PC-9 (cell line): Measurements from ENCODE around the gene VSIG2. TPM values are rescaled to one million over a fixed set of nuclear protein-coding genes. Genes with fewer than 3 reads are reported as not detected.
A peak's percentile ranks its signal among the peaks of the same experiment; 100 is the strongest.

Experiments used
- BruUV-seq: library from RNA; stranded (reverse); fragments of 400-500 nt; replicated peaks from 2 replicates; lab custom pipeline; 2021; lab: Mats Ljungman, UMichigan
- CTCF ChIA-PET: fragments of 300-600 bp; sonication (Branson Sonifier 250); formaldehyde crosslinking; loops from one replicate; lab custom pipeline; 2022; ENCODE audit warnings: antibody characterized with exemption; lab: Charles Lee
- POLR2A ChIA-PET: fragments of 300-600 bp; sonication (Branson Sonifier 250); formaldehyde crosslinking; loops from one replicate; lab custom pipeline; 2022; ENCODE audit warnings: antibody characterized with exemption; ENCODE audit not compliant: unreplicated experiment; lab: Charles Lee
- DNase-seq, 2 experiments: peaks; one replicate each; pipeline versions ENCODE4 v3.0.0 to v3.0.0-alpha.2; 2015 to 2022; ENCODE audit warnings: mixed read lengths in 1 of 2
- H2AFZ ChIP-seq: fragments of 200-600 bp; sonication (generic); 2 replicates; pipeline ENCODE4 v1.8.1; 2017; ENCODE audit warnings: antibody characterized with exemption
- H3F3A ChIP-seq: fragments of 200-600 bp; sonication (generic); 2 replicates; pipeline ENCODE4 v1.8.1; 2017; ENCODE audit warnings: antibody characterized with exemption, mild to moderate bottlenecking, low read depth; ENCODE audit not compliant: insufficient read depth
- H3K27ac ChIP-seq: fragments of 200-600 bp; sonication (generic); 2 replicates; pipeline ENCODE4 v1.6.1; 2016; ENCODE audit warnings: mixed run types
- H3K27me3 ChIP-seq: fragments of 200-600 bp; sonication (generic); 2 replicates; pipeline ENCODE4 v1.6.1; 2016; ENCODE audit warnings: low read depth, mixed run types; ENCODE audit not compliant: insufficient read depth
- H3K36me3 ChIP-seq: fragments of 200-600 bp; sonication (generic); 2 replicates; pipeline ENCODE4 v1.6.1; 2016; ENCODE audit warnings: low read depth, mixed run types
- H3K4me1 ChIP-seq: fragments of 200-600 bp; sonication (generic); replicated peaks from 2 replicates; pipeline ENCODE4 v1.6.1; 2016; ENCODE audit warnings: mixed run types; ENCODE audit not compliant: insufficient read depth
- H3K4me2 ChIP-seq: fragments of 200-600 bp; sonication (generic); 2 replicates; pipeline ENCODE4 v1.6.1; 2017; ENCODE audit warnings: mixed run types
- H3K4me3 ChIP-seq: fragments of 200-600 bp; sonication (generic); 2 replicates; pipeline ENCODE4 v1.6.1; 2016; ENCODE audit warnings: mixed run types
- H3K79me2 ChIP-seq: fragments of 200-600 bp; sonication (generic); 2 replicates; pipeline ENCODE4 v1.6.1; 2017; ENCODE audit warnings: low read depth, mixed run types
- H3K9me2 ChIP-seq: fragments of 200-600 bp; sonication (generic); 2 replicates; pipeline ENCODE4 v1.8.1; 2017; ENCODE audit warnings: mild to moderate bottlenecking; ENCODE audit not compliant: insufficient read depth
- H3K9me3 ChIP-seq: fragments of 200-600 bp; sonication (generic); 2 replicates; pipeline ENCODE4 v1.8.1; 2016; ENCODE audit warnings: low read depth; ENCODE audit not compliant: insufficient read depth
- H4K20me1 ChIP-seq: fragments of 200-600 bp; sonication (generic); 2 replicates; pipeline ENCODE4 v1.8.1; 2017; ENCODE audit not compliant: insufficient read depth
- CTCF ChIP-seq: fragments of 200-600 bp; sonication (generic); conservative IDR thresholded peaks from 2 replicates; pipeline ENCODE4 v1.6.1; 2017; ENCODE audit warnings: mixed run types, antibody characterized with exemption, mild to moderate bottlenecking, moderate library complexity
- EZH2 ChIP-seq: fragments of 200-600 bp; sonication (generic); IDR thresholded peaks from 2 replicates; pipeline ENCODE4 v1.8.0; 2017; ENCODE audit warnings: antibody characterized with exemption, low read depth
- intact Hi-C: fragments of 100-400 bp; cut with micrococcal nuclease; formaldehyde crosslinking; loops from one replicate; pipeline ENCODE4 v1.10.0; 2022; ENCODE audit not compliant: unreplicated experiment
- total RNA-seq: library from RNA; stranded (reverse); gene quantifications from 2 replicates; pipeline ENCODE4 v1.2.3, GENCODE V29; 2021

The VSIG2 gene
- total RNA-seq, 1 experiment from 2014 or later: 12.4 TPM

GRCh38 chr11:124739479-124740276 is 12.4 kb downstream of the VSIG2 start, which contains the start of gene NRGN:
TSS of gene NRGN (plus strand) at chr11:124739942. CDS start at chr11:124740085, 143 bp downstream.
- no peaks in the 10 kb centered on the region for H4K20me1 ChIP-seq
- H3K4me1 ChIP-seq: peaks cover 3% of the 10 kb centered on the region; the same call in 1 of the 2 replicates
- H3K4me3 ChIP-seq: peak within 1 kb of the TSS; percentile 73
- intact Hi-C loops: loop anchor here (10.0 kb wide), 1 partner anchor 55 kb away; no protein-coding TSS in a partner anchor
- H3K79me2 ChIP-seq: no peaks in the 10 kb centered on the region
- H3K4me2 ChIP-seq: peak within 1 kb of the TSS; percentile 99
- H3K9me3 ChIP-seq: no peaks in the 10 kb centered on the region
- BruUV-seq: no TSS peak
- DNase-seq: peak; percentile 76 to 89
- no peaks in the 10 kb centered on the region for H3K9me2 ChIP-seq
- POLR2A ChIA-PET: interaction anchor here (1.0 kb wide), 1 partner anchor 13 kb away, joined by 4 read pairs; no protein-coding TSS in a partner anchor
- no peaks in the 10 kb centered on the region for H3K36me3 ChIP-seq
- H3K27ac ChIP-seq: no peak within 1 kb of the TSS
- H3F3A ChIP-seq: peaks cover 13% of the 10 kb centered on the region; the same call in 1 of the 2 replicates
- peak within 1 kb of the TSS; percentile 85 for H2AFZ ChIP-seq
- TF ChIP-seq EZH2 (no peak), CTCF (no peak)
- CTCF ChIA-PET: no interaction called here
- no peaks in the 10 kb centered on the region; the same call in 1 of the 2 replicates for H3K27me3 ChIP-seq

GRCh38 chr11:124738713-124739478 is 13.2 kb downstream of the VSIG2 start:
- Histone ChIP-seq H3K4me1 (peaks cover 3% of the 10 kb centered on the region; the same call in 1 of the 2 replicates), H3K9me3 (no peaks in the 10 kb centered on the region), H3K36me3 (no peaks in the 10 kb centered on the region), H3K27ac (no peak overlapping the region), H3K4me3 (peak overlapping the region; percentile 73; the same call in 1 of the 2 replicates), H3K9me2 (no peaks in the 10 kb centered on the region), H3K27me3 (no peaks in the 10 kb centered on the region; the same call in 1 of the 2 replicates), H3F3A (peaks cover 13% of the 10 kb centered on the region; the same call in 1 of the 2 replicates), H4K20me1 (no peaks in the 10 kb centered on the region), H2AFZ (peak overlapping the region; percentile 76; the same call in 1 of the 2 replicates), H3K79me2 (no peaks in the 10 kb centered on the region), H3K4me2 (peak overlapping the region; percentile 99)
- no peak for TF ChIP-seq CTCF
- TF ChIP-seq EZH2: no peak
- BruUV-seq: no TSS peak
- intact Hi-C loops: no loop called here
- POLR2A ChIA-PET: interaction anchor here (1.0 kb wide), 1 partner anchor 14 kb away, joined by 4 read pairs; no protein-coding TSS in a partner anchor
- no peak for DNase-seq
- CTCF ChIA-PET: no interaction called here

GRCh38 chr11:124737638-124738305 is 14.3 kb downstream of the VSIG2 start:
- Histone ChIP-seq H3K79me2 (no peaks in the 10 kb centered on the region), H3K4me2 (no peak overlapping the region), H3K36me3 (no peaks in the 10 kb centered on the region), H2AFZ (no peak overlapping the region), H4K20me1 (no peaks in the 10 kb centered on the region), H3K4me3 (no peak overlapping the region), H3K27ac (no peak overlapping the region), H3K9me2 (no peaks in the 10 kb centered on the region), H3K27me3 (no peaks in the 10 kb centered on the region; the same call in 1 of the 2 replicates), H3K9me3 (no peaks in the 10 kb centered on the region), H3K4me1 (peaks cover 3% of the 10 kb centered on the region; the same call in 1 of the 2 replicates), H3F3A (peaks cover 13% of the 10 kb centered on the region; the same call in 1 of the 2 replicates)
- TF ChIP-seq CTCF (no peak), EZH2 (no peak)
- intact Hi-C loops: no loop called here
- DNase-seq: no peak
- POLR2A ChIA-PET: no interaction called here
- no TSS peak for BruUV-seq
- CTCF ChIA-PET: no interaction called here
